HG03558 (cell line): ENCODE data around the gene PTPN1.
"Not testable (repeated sequence)": the region's sequence is repeated elsewhere in the genome, so short reads cannot be mapped to it uniquely, and the experiment has no call there.

ENCODE experiments used
- ATAC-seq: cut with Tn5 transposase; IDR thresholded peaks from one replicate; pipeline ENCODE4 v1.9.1; 2021; ENCODE audit warnings: moderate number of reproducible peaks; ENCODE audit not compliant: unreplicated experiment; ENCODE audit errors: extremely low read depth

The PTPN1 gene

GRCh38 chr20:50478162-50478990, 31.8 kb upstream of the PTPN1 start:
- no peak for ATAC-seq

GRCh38 chr20:50481741-50482140, 28.4 kb upstream of the PTPN1 start:
- ATAC-seq, result no peak

GRCh38 chr20:50482396-50482981, 27.7 kb upstream of the PTPN1 start:
- ATAC-seq, result no peak

- ATAC-seq, result no peak
Observed at GRCh38 chr20:50484271-50484976, 25.8 kb upstream of the PTPN1 start.

- no peak for ATAC-seq
Observed at GRCh38 chr20:50487397-50487796, 22.8 kb upstream of the PTPN1 start.

- no peak for ATAC-seq
Observed at GRCh38 chr20:50488236-50488806, 21.9 kb upstream of the PTPN1 start.

GRCh38 chr20:50491168-50491567, 19.0 kb upstream of the PTPN1 start:
- no peak for ATAC-seq

GRCh38 chr20:50491926-50492634, 18.1 kb upstream of the PTPN1 start:
- no peak for ATAC-seq

- no peak for ATAC-seq
Observed at GRCh38 chr20:50493881-50494253, 16.3 kb upstream of the PTPN1 start.

GRCh38 chr20:50494428-50494827, 15.8 kb upstream of the PTPN1 start:
- no peak for ATAC-seq

GRCh38 chr20:50496773-50497385, 13.3 kb upstream of the PTPN1 start:
- ATAC-seq, result no peak

- ATAC-seq, result no peak
Observed at GRCh38 chr20:50498071-50498776, 12.0 kb upstream of the PTPN1 start.

- no peak for ATAC-seq
Observed at GRCh38 chr20:50499938-50500337, 10.2 kb upstream of the PTPN1 start.

- no peak for ATAC-seq
Observed at GRCh38 chr20:50501972-50502745, 8.0 kb upstream of the PTPN1 start.

GRCh38 chr20:50504231-50504823, 5.9 kb upstream of the PTPN1 start:
- ATAC-seq, result no peak

- no peak for ATAC-seq
Observed at GRCh38 chr20:50506270-50506579, 4.0 kb upstream of the PTPN1 start.

- ATAC-seq, result not testable (repeated sequence)
Observed at GRCh38 chr20:50507745-50508144, 2.4 kb upstream of the PTPN1 start.

GRCh38 chr20:50508171-50508755, 1.9 kb upstream of the PTPN1 start:
- ATAC-seq, result no peak
